K562 (cell line): Measurements from ENCODE around the gene FRMD4B. TPM values are rescaled to one million over a fixed set of nuclear protein-coding genes. Genes with fewer than 3 reads are reported as not detected.

Source experiments
- ATAC-seq: fragments of 200-7000 bp; cut with Tn5 transposase; 3 replicates; pipeline ENCODE4 v1.9.1; 2020; ENCODE audit warnings: moderate library complexity
- BruUV-seq: library from RNA; stranded (reverse); fragments of 400-500 nt; replicated peaks from 2 replicates; lab custom pipeline; 2021; lab: Mats Ljungman, UMichigan
- CTCF ChIA-PET: fragments of 300-600 bp; formaldehyde crosslinking; extraction: SDS; loops from one replicate; lab custom pipeline; 2021; ENCODE audit warnings: low intra/inter-chr PET ratio; lab: Yijun Ruan, JAX
- POLR2A ChIA-PET: fragments of 300-600, 350-650 bp; sonication (Branson Sonifier 250); formaldehyde crosslinking; extraction: SDS; loops from one replicate; lab custom pipeline; 2021; ENCODE audit warnings: antibody characterized with exemption, inconsistent platforms; lab: Yijun Ruan, JAX
- DNase-seq, 4 experiments: peaks; one replicate each; pipeline versions ENCODE4 v3.0.0 to v3.0.0-alpha.2; 2011 to 2018; ENCODE audit warnings: low spot score in 3 of 4, mixed read lengths in 3 of 4; ENCODE audit errors: extremely low read depth in 1 of 4
- FAIRE-seq: peaks from 2 replicates; lab custom pipeline; 2011; peaks lifted over from hg19 to GRCh38; lab: Jason Lieb, UNC
- H2AFZ ChIP-seq: 2 replicates; pipeline ENCODE4 v1.6.0; 2011; ENCODE audit warnings: low read depth, low read length, control low read depth, inconsistent platforms
- H3K27ac ChIP-seq: fragments of 200-600 bp; 3 replicates; pipeline ENCODE4 v1.8.0; 2011; ENCODE audit warnings: low read depth, mild to moderate bottlenecking, control low read depth, inconsistent platforms, low read length, moderate library complexity, mixed read lengths; ENCODE audit errors: extremely low read depth
- H3K27me3 ChIP-seq, 2 experiments: fragments of 300-600 bp in 1 of 2; 2 replicates in 1 of 2; 3 replicates in 1 of 2; pipeline versions ENCODE4 v1.6.0 to v1.8.0; 2011; ENCODE audit warnings: inconsistent platforms in 2 of 2, low read length in 2 of 2, mild to moderate bottlenecking in 1 of 2, mixed read lengths in 1 of 2, moderate library complexity in 1 of 2; ENCODE audit not compliant: control insufficient read depth in 2 of 2, insufficient read depth in 2 of 2
- H3K36me3 ChIP-seq: fragments of 300-600 bp; 3 replicates; pipeline ENCODE4 v1.8.0; 2011; ENCODE audit warnings: mild to moderate bottlenecking, low read length, inconsistent platforms; ENCODE audit not compliant: control insufficient read depth, insufficient read depth
- H3K4me1 ChIP-seq, 2 experiments: fragments of 200-600 bp in 1 of 2; replicated peaks in 1 of 2; 2 replicates in 1 of 2; 3 replicates in 1 of 2; pipeline versions ENCODE4 v1.5.1 to v1.8.0; 2011; ENCODE audit warnings: inconsistent platforms in 2 of 2, low read length in 2 of 2, mild to moderate bottlenecking in 1 of 2, mixed read lengths in 1 of 2, moderate library complexity in 1 of 2; ENCODE audit not compliant: control insufficient read depth in 2 of 2, insufficient read depth in 2 of 2
- H3K4me2 ChIP-seq: 2 replicates; pipeline ENCODE4 v1.6.1; 2011; ENCODE audit warnings: low read length, control low read depth, inconsistent platforms, mixed read lengths; ENCODE audit not compliant: insufficient read depth
- H3K4me3 ChIP-seq: fragments of 200-600 bp; sonication (generic), shearing (Covaris generic); 2 replicates; pipeline ENCODE4 v1.5.1; 2016; ENCODE audit warnings: control low read depth, inconsistent platforms
- H3K79me2 ChIP-seq: fragments of 200-600 bp; 3 replicates; pipeline ENCODE4 v1.8.0; 2011; ENCODE audit warnings: low read length, inconsistent platforms; ENCODE audit not compliant: control insufficient read depth, insufficient read depth
- H3K9ac ChIP-seq, 2 experiments: 2 replicates each; pipeline versions ENCODE4 v1.6.0 to v1.6.1; 2011; ENCODE audit warnings: low read depth in 2 of 2, low read length in 2 of 2, control low read depth in 1 of 2, inconsistent platforms in 1 of 2, mild to moderate bottlenecking in 1 of 2, mixed read lengths in 1 of 2; ENCODE audit not compliant: insufficient read depth in 1 of 2
- H3K9me1 ChIP-seq: one replicate; pipeline ENCODE4 v1.6.0; 2011; ENCODE audit warnings: inconsistent platforms, mild to moderate bottlenecking, low read length, moderate library complexity; ENCODE audit not compliant: control insufficient read depth, insufficient read depth
- H3K9me3 ChIP-seq: replicated peaks from 2 replicates; pipeline ENCODE4 v1.5.1; 2011; ENCODE audit warnings: low read depth, low read length, inconsistent platforms; ENCODE audit not compliant: control insufficient read depth, insufficient read depth
- H4K20me1 ChIP-seq: replicated peaks from 2 replicates; pipeline ENCODE4 v1.6.1; 2011; ENCODE audit warnings: low read length, inconsistent platforms, mixed read lengths; ENCODE audit not compliant: control insufficient read depth, insufficient read depth
- GATA2 ChIP-seq: sonication (generic); formaldehyde crosslinking; IDR thresholded peaks from 2 replicates; pipeline ENCODE4 v1.4.0; 2020; ENCODE audit warnings: mild to moderate bottlenecking, missing genetic modification reagents
- GATAD2A ChIP-seq: fragments of 450-650 bp; IDR thresholded peaks from 2 replicates; pipeline ENCODE4 v1.6.1; 2017
- NFXL1 ChIP-seq: fragments of 450-650 bp; formaldehyde crosslinking; IDR thresholded peaks from 2 replicates; pipeline ENCODE4 v1.4.0; 2021; ENCODE audit warnings: mild to moderate bottlenecking
- PHB ChIP-seq: fragments of 250-450 bp; sonication (Bioruptor Pico); IDR thresholded peaks from 2 replicates; pipeline ENCODE4 v1.5.0; 2021
- PHB2 ChIP-seq: fragments of 450-650 bp; IDR thresholded peaks from 2 replicates; pipeline ENCODE4 v1.6.1; 2017; ENCODE audit warnings: low read depth
- PPARD ChIP-seq: fragments of 250-450 bp; sonication (Bioruptor Pico); IDR thresholded peaks from 2 replicates; pipeline ENCODE4 v1.8.0; 2022; ENCODE audit warnings: inconsistent platforms, mild to moderate bottlenecking, moderate library complexity
- RBBP5 ChIP-seq: fragments of 200-600 bp; sonication (generic); IDR thresholded peaks from 2 replicates; pipeline ENCODE4 v1.6.1; 2012; ENCODE audit warnings: borderline replicate concordance, mild to moderate bottlenecking, low read length, control low read depth, inconsistent platforms; ENCODE audit not compliant: insufficient read depth, poor library complexity, severe bottlenecking
- YY1 ChIP-seq, 3 experiments: IDR thresholded peaks; 2 replicates each; pipeline ENCODE4 v1.6.1; 2011; ENCODE audit warnings: low read length in 2 of 3, mild to moderate bottlenecking in 2 of 3, moderate library complexity in 2 of 3, borderline replicate concordance in 1 of 3, control low read depth in 1 of 3, low read depth in 1 of 3; ENCODE audit not compliant: insufficient read depth in 3 of 3, insufficient replicate concordance in 2 of 3, control insufficient read depth in 1 of 3, insufficient read length in 1 of 3; ENCODE audit errors: extremely low read depth in 1 of 3
- ZBTB17 ChIP-seq: fragments of 450-650 bp; formaldehyde crosslinking; IDR thresholded peaks from 2 replicates; pipeline ENCODE4 v1.4.0; 2020; ENCODE audit warnings: mild to moderate bottlenecking
- ZNF12 ChIP-seq: sonication (generic); formaldehyde crosslinking; IDR thresholded peaks from 2 replicates; pipeline ENCODE4 v1.4.0; 2020; ENCODE audit warnings: mild to moderate bottlenecking, missing genetic modification reagents
- ZNF586 ChIP-seq: fragments of 450-650 bp; formaldehyde crosslinking; conservative IDR thresholded peaks from 2 replicates; pipeline ENCODE4 v1.4.0; 2020; ENCODE audit warnings: mild to moderate bottlenecking, moderate library complexity
- ZNF589 ChIP-seq: fragments of 200-800 bp; sonication (Bioruptor generic); IDR thresholded peaks from 2 replicates; pipeline ENCODE4 v1.6.1; 2016; ENCODE audit warnings: low read depth, missing genetic modification characterization, missing compliant biosample characterization
- WGBS: fragments of 100-300 bp; shearing (Covaris generic); methylation state at CpG from one replicate; pipeline ENCODE4 v1.1.6; 2016; ENCODE audit warnings: low coverage, mixed read lengths; ENCODE audit not compliant: insufficient coverage; ENCODE audit errors: missing lambda C conversion rate; 5-methylcytosine and 5-hydroxymethylcytosine counted together
- in situ Hi-C: fragments of 300-500 bp; cut with MboI; formaldehyde crosslinking; loops from 4 replicates; pipeline ENCODE4 v1.15.0; 2018; ENCODE audit warnings: inconsistent platforms, mixed read lengths
- intact Hi-C: fragments of 100-400 bp; cut with micrococcal nuclease; formaldehyde crosslinking; loops from 2 replicates; pipeline ENCODE4 v1.14.2; 2022
- polyA plus RNA-seq, 8 experiments: library from polyadenylated mRNA; depleted of rRNA in 4 of 8; stranded (reverse) in 5 of 8; unstranded in 3 of 8; fragments of >200 nt; fragmentation: Nextera tagmentation in 2 of 8; fragmentation: Illumina TruSeq in 1 of 8; extraction: Ambion mirVana in 2 of 8; extraction: Trizol in 1 of 8; gene quantifications; 2 replicates each; pipeline versions ENCODE4 v1.2.1 to v1.2.3, GENCODE V29; 2011 to 2014; ENCODE audit warnings: inconsistent platforms in 1 of 8, missing spikeins in 1 of 8
- total RNA-seq, 7 experiments: library from RNA; depleted of rRNA in 6 of 7; stranded (reverse); fragments of >200 nt in 6 of 7; fragmentation: Illumina TruSeq in 2 of 7; extraction: Trizol in 2 of 7; gene quantifications; 2 replicates each; pipeline versions ENCODE4 v1.2.1 to v1.2.3, GENCODE V29; 2011 to 2021; ENCODE audit warnings: low replicate concordance in 1 of 7
- TF ChIP-seq, protein P1 (sequence below): fragments of 450-650 bp; IDR thresholded peaks from 2 replicates; pipeline ENCODE4 v1.6.1; 2017; ENCODE audit warnings: mild to moderate bottlenecking, moderate library complexity
- TF ChIP-seq, protein P2 (sequence below): IDR thresholded peaks from 2 replicates; pipeline ENCODE4 v1.6.1; 2014; ENCODE audit warnings: antibody characterized with exemption

FRMD4B gene
- total and polyA plus RNA-seq, 9 of the 15 experiments (the other 6 are each of a cell fraction or from before 2014, with no cell fraction given), result 0.03 to 0.09 (median 0.04) TPM; not detected in 3

DNA sequence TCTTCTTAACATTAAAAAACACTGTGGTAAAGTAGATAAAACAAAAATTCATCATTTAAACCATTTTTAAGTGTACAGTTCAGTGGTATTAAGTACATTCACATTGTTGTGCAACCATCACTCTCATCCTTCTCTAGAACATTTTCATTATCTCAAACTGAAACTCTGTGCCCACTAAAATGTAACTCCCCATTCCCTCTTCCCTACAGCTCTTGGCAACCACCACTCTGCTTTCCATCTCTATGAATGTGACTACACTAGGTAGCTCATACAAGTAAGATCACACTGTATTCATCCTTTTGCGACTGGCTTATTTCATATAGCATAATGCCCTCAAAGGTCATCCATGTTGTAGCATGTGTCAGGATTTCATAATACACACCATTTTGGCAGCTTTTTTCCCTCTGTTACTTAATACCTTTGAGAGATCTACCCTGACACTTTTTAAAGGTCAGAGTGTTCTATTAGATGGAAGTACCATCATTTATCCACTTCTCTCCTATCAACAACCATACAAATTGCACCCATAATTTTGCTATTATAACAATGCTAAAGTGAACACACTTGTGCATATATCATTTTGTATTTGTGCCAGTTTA lies 42.9 kb upstream of the FRMD4B start:
- no peaks in the 10 kb centered on the region for H3K9me3 ChIP-seq
- in situ Hi-C loops, result loop anchor here (10.0 kb wide), 1 partner anchor 264 kb away; no protein-coding TSS in a partner anchor
- no peak for FAIRE-seq

More for the DNA sequence above, 42.9 kb upstream of the FRMD4B start:
- ChIA-PET CTCF (no interaction called here), POLR2A (no interaction called here)
- no peaks in the 10 kb centered on the region for H3K79me2 ChIP-seq
- H3K27ac ChIP-seq, result no peak overlapping the region
- intact Hi-C loops, result loop anchor here (5.0 kb wide), 2 partner anchors 121 to 266 kb away; no protein-coding TSS in a partner anchor
- no peaks in the 10 kb centered on the region for H3K4me1 ChIP-seq
- no peaks in the 10 kb centered on the region for H4K20me1 ChIP-seq
- TF ChIP-seq, protein P1, sequence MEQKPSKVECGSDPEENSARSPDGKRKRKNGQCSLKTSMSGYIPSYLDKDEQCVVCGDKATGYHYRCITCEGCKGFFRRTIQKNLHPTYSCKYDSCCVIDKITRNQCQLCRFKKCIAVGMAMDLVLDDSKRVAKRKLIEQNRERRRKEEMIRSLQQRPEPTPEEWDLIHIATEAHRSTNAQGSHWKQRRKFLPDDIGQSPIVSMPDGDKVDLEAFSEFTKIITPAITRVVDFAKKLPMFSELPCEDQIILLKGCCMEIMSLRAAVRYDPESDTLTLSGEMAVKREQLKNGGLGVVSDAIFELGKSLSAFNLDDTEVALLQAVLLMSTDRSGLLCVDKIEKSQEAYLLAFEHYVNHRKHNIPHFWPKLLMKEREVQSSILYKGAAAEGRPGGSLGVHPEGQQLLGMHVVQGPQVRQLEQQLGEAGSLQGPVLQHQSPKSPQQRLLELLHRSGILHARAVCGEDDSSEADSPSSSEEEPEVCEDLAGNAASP, result no peak
- TF ChIP-seq YY1 (IDR thresholded peaks at IDR 0.05; ENCODE audit: borderline replicate concordance in 1 of 3, control insufficient read depth in 1 of 3, extremely low read depth in 1 of 3, insufficient read depth in 3 of 3, insufficient read length in 1 of 3, insufficient replicate concordance in 2 of 3, low read depth in 1 of 3, low read length in 2 of 3), result no peak
- no peak for TF ChIP-seq PPARD (CRISPR knock-in tag)
- TF ChIP-seq, protein P2, sequence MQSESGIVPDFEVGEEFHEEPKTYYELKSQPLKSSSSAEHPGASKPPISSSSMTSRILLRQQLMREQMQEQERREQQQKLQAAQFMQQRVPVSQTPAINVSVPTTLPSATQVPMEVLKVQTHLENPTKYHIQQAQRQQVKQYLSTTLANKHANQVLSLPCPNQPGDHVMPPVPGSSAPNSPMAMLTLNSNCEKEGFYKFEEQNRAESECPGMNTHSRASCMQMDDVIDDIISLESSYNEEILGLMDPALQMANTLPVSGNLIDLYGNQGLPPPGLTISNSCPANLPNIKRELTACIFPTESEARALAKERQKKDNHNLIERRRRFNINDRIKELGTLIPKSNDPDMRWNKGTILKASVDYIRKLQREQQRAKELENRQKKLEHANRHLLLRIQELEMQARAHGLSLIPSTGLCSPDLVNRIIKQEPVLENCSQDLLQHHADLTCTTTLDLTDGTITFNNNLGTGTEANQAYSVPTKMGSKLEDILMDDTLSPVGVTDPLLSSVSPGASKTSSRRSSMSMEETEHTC, result no peak
- no peak for TF ChIP-seq ZNF586 (CRISPR knock-in tag)
- TF ChIP-seq ZNF12 (CRISPR knock-in tag), result no peak
- TF ChIP-seq ZNF589 (CRISPR knock-in tag), result no peak
- TF ChIP-seq PHB2, result no peak
- no peak for TF ChIP-seq GATA2 (CRISPR knock-in tag)
- TF ChIP-seq RBBP5, result no peak
- no peak for TF ChIP-seq ZBTB17 (CRISPR knock-in tag)
- no peak for TF ChIP-seq GATAD2A
- TF ChIP-seq NFXL1, result no peak
- TF ChIP-seq PHB (CRISPR knock-in tag), result no peak
- H3K36me3 ChIP-seq, result no peaks in the 10 kb centered on the region
- no peaks in the 10 kb centered on the region; a peak in 1 of 5 replicates for H3K27me3 ChIP-seq
- 0% methylated on average over 1 of the region's 1 CpG for WGBS
- BruUV-seq, result no TSS peak
- H2AFZ ChIP-seq, result no peak overlapping the region
- no peaks in the 10 kb centered on the region for H3K9me1 ChIP-seq
- no peak overlapping the region for H3K4me3 ChIP-seq
- H3K9ac ChIP-seq, result no peak overlapping the region
- DNase-seq (no peak), ATAC-seq (no peak)
- H3K4me2 ChIP-seq, result no peak overlapping the region
